ENCODE results near the gene SLC30A1.

DNA sequence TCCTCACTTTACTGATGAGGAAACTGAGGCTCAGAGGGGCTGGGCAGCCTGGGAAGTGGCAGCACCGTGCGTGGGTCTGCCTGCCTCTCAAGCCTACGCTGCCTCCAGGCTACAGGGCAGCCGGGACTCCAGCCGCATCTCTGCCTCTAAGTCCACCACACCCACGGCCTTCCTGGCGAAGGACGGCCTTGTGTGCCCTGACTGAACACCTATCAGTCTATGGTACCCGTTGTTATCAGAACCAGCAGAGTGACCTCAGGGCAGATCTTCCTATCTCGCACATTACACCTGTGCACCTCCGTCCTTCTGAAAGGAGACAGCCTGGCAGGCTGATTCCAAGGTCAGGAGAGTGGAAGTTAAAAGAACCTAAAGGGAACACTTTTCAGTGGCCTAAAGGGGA, 35.7 kb upstream of the SLC30A1 start:
- TF ChIP-seq POLR2AphosphoS5 (IDR thresholded peaks at IDR 0.05; ENCODE audit: low read length) = no peak
- TF ChIP-seq POLR2A (IDR thresholded peaks at IDR 0.05; ENCODE audit: low read depth, low read length) = no peak
- TF ChIP-seq, protein P1, sequence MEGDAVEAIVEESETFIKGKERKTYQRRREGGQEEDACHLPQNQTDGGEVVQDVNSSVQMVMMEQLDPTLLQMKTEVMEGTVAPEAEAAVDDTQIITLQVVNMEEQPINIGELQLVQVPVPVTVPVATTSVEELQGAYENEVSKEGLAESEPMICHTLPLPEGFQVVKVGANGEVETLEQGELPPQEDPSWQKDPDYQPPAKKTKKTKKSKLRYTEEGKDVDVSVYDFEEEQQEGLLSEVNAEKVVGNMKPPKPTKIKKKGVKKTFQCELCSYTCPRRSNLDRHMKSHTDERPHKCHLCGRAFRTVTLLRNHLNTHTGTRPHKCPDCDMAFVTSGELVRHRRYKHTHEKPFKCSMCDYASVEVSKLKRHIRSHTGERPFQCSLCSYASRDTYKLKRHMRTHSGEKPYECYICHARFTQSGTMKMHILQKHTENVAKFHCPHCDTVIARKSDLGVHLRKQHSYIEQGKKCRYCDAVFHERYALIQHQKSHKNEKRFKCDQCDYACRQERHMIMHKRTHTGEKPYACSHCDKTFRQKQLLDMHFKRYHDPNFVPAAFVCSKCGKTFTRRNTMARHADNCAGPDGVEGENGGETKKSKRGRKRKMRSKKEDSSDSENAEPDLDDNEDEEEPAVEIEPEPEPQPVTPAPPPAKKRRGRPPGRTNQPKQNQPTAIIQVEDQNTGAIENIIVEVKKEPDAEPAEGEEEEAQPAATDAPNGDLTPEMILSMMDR (IDR thresholded peaks at IDR 0.05 in 2 of 3, conservative IDR thresholded peaks at IDR 0.05 in 1 of 3; ENCODE audit: control insufficient read depth in 2 of 3, extremely low read depth in 1 of 3, insufficient read depth in 1 of 3, low read depth in 3 of 3, low read length in 3 of 3) = no peak
